Loucy (cell line): ENCODE data around the gene NFKB1.

Experiments used
- H2AFZ ChIP-seq: fragments of 200-600 bp; sonication (generic); 2 replicates; pipeline ENCODE4 v1.6.0; 2016; ENCODE audit warnings: antibody characterized with exemption, mild to moderate bottlenecking, low read length, moderate library complexity
- H3F3A ChIP-seq: fragments of 200-600 bp; 2 replicates; pipeline ENCODE4 v1.6.0; 2016; ENCODE audit warnings: antibody characterized with exemption, low read depth, mild to moderate bottlenecking
- H3K27me3 ChIP-seq: fragments of 200-600 bp; sonication (generic); 2 replicates; pipeline ENCODE4 v1.6.1; 2014; ENCODE audit warnings: low read length, mild to moderate bottlenecking; ENCODE audit not compliant: insufficient read depth, poor library complexity, severe bottlenecking
- H3K36me3 ChIP-seq: fragments of 200-600 bp; sonication (generic); 2 replicates; pipeline ENCODE4 v1.6.1; 2016; ENCODE audit warnings: low read length; ENCODE audit not compliant: insufficient read depth
- H3K4me1 ChIP-seq: fragments of 200-600 bp; sonication (generic); 2 replicates; pipeline ENCODE4 v1.5.1; 2014; ENCODE audit warnings: low read length, mild to moderate bottlenecking; ENCODE audit not compliant: insufficient read depth, poor library complexity, severe bottlenecking
- H3K4me2 ChIP-seq: fragments of 200-600 bp; sonication (generic); 2 replicates; pipeline ENCODE4 v1.6.0; 2014; ENCODE audit warnings: antibody characterized with exemption, low read length, low read depth, mild to moderate bottlenecking; ENCODE audit not compliant: poor library complexity, severe bottlenecking
- H3K4me3 ChIP-seq: fragments of 200-600 bp; sonication (generic); 2 replicates; pipeline ENCODE4 v1.5.1; 2014; ENCODE audit warnings: low read length, mild to moderate bottlenecking, mixed read lengths; ENCODE audit not compliant: poor library complexity, severe bottlenecking
- H3K79me2 ChIP-seq: fragments of 200-600 bp; sonication (generic); 2 replicates; pipeline ENCODE4 v1.6.1; 2014; ENCODE audit warnings: low read length; ENCODE audit not compliant: insufficient read depth
- H3K9ac ChIP-seq: fragments of 200-600 bp; sonication (generic); 2 replicates; pipeline ENCODE4 v1.6.0; 2014; ENCODE audit warnings: mild to moderate bottlenecking, low read depth, low read length, moderate library complexity; ENCODE audit not compliant: poor library complexity, severe bottlenecking
- H3K9me2 ChIP-seq: fragments of 200-600 bp; sonication (generic); replicated peaks from 2 replicates; pipeline ENCODE4 v1.6.1; 2016; ENCODE audit warnings: low read depth, low read length, mixed read lengths
- H3K9me3 ChIP-seq: fragments of 200-600 bp; sonication (generic); 2 replicates; pipeline ENCODE4 v1.6.1; 2014; ENCODE audit warnings: mild to moderate bottlenecking, antibody characterized with exemption, low read length, low read depth; ENCODE audit not compliant: insufficient read depth
- H4K20me1 ChIP-seq: fragments of 200-600 bp; sonication (generic); 2 replicates; pipeline ENCODE4 v1.6.0; 2014; ENCODE audit warnings: antibody characterized with exemption, low read length, mild to moderate bottlenecking; ENCODE audit not compliant: insufficient read depth, poor library complexity, severe bottlenecking
- CTCF ChIP-seq: fragments of 200-600 bp; sonication (generic); conservative IDR thresholded peaks from 2 replicates; pipeline ENCODE4 v1.5.1; 2014; ENCODE audit warnings: mild to moderate bottlenecking, antibody characterized with exemption, low read length
- EZH2phosphoT487 ChIP-seq: fragments of 200-600 bp; IDR thresholded peaks from 2 replicates; pipeline ENCODE4 v1.6.1; 2018; ENCODE audit warnings: antibody characterized with exemption, mild to moderate bottlenecking, moderate library complexity, borderline replicate concordance

The NFKB1 gene

DNA sequence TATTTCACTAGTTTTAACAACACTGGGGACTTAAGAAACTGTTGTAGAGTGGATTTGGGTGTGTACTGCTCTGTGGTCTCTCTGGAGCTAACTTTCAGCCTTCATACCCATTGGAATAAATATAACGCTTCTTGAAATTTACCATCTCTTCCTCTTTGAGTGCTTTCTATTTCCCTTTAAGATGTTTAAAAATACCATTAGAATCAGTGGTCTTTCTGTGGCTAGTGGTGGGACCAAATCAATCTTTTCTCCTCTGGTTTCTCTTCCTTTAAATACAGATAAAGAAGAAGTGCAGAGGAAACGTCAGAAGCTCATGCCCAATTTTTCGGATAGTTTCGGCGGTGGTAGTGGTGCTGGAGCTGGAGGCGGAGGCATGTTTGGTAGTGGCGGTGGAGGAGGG is 92.0 kb downstream of the NFKB1 start:
- no peak overlapping the region for H3K4me2 ChIP-seq
- peaks cover 5% of the 10 kb centered on the region; the same call in 1 of the 2 replicates for H3K9me3 ChIP-seq
- TF ChIP-seq EZH2phosphoT487 (no peak), CTCF (no peak)
- H3K27me3 ChIP-seq = no peaks in the 10 kb centered on the region
- no peak overlapping the region for H2AFZ ChIP-seq
- H3K4me1 ChIP-seq = peaks cover 6% of the 10 kb centered on the region
- no peak overlapping the region for H3K9ac ChIP-seq
- peaks cover 79% of the 10 kb centered on the region; the same call in 1 of the 2 replicates for H3K36me3 ChIP-seq
- H3K4me3 ChIP-seq = no peak overlapping the region
- no peaks in the 10 kb centered on the region for H3K9me2 ChIP-seq
- H4K20me1 ChIP-seq = no peaks in the 10 kb centered on the region
- no peaks in the 10 kb centered on the region for H3K79me2 ChIP-seq
- no peaks in the 10 kb centered on the region for H3F3A ChIP-seq

- Histone ChIP-seq H3K9me2 (no peaks in the 10 kb centered on the region), H4K20me1 (no peaks in the 10 kb centered on the region), H3K4me3 (no peak overlapping the region), H3K27me3 (no peaks in the 10 kb centered on the region), H3K9me3 (peaks cover 5% of the 10 kb centered on the region; the same call in 1 of the 2 replicates), H3K79me2 (no peaks in the 10 kb centered on the region), H2AFZ (no peak overlapping the region), H3K9ac (no peak overlapping the region), H3K4me1 (peaks cover 6% of the 10 kb centered on the region), H3K4me2 (no peak overlapping the region), H3K36me3 (peaks cover 78% of the 10 kb centered on the region; the same call in 1 of the 2 replicates), H3F3A (no peaks in the 10 kb centered on the region)
- no peak for TF ChIP-seq EZH2phosphoT487
- TF ChIP-seq CTCF = no peak
These were observed 92.8 kb downstream of the NFKB1 start for GRCh38 chr4:102594000-102594399.

GRCh38 chr4:102596532-102596931 is 95.4 kb downstream of the NFKB1 start:
- peaks cover 2% of the 10 kb centered on the region; the same call in 1 of the 2 replicates for H3K9me3 ChIP-seq
- no peak overlapping the region for H3K4me2 ChIP-seq
- H3K27me3 ChIP-seq = no peaks in the 10 kb centered on the region
- H3K36me3 ChIP-seq = peaks cover 78% of the 10 kb centered on the region; the same call in 1 of the 2 replicates
- peaks cover 6% of the 10 kb centered on the region for H3K4me1 ChIP-seq
- H4K20me1 ChIP-seq = no peaks in the 10 kb centered on the region
- H2AFZ ChIP-seq = no peak overlapping the region
- no peaks in the 10 kb centered on the region for H3F3A ChIP-seq
- H3K9ac ChIP-seq = no peak overlapping the region
- H3K9me2 ChIP-seq = no peaks in the 10 kb centered on the region
- H3K79me2 ChIP-seq = no peaks in the 10 kb centered on the region
- H3K4me3 ChIP-seq = no peak overlapping the region
- no peak for TF ChIP-seq CTCF
- no peak for TF ChIP-seq EZH2phosphoT487
